Stimulated activated CD8-positive, alpha-beta memory T cell treated with anti-CD3 and anti-CD28 coated beads, Interleukin-4, amount 100 ng/mL, for 24 hours (primary cell): Measurements from ENCODE around the gene ADAMTS6.

Experiments used
- DNase-seq: peaks from one replicate; pipeline ENCODE4 v3.0.0-alpha.2; 2020; ENCODE audit warnings: low read depth

The ADAMTS6 gene

GRCh38 chr5:65279603-65280002 is 202.1 kb downstream of the ADAMTS6 start:
- DNase-seq = no peak

- DNase-seq = no peak
These were observed 205.4 kb downstream of the ADAMTS6 start for GRCh38 chr5:65276178-65276890.

GRCh38 chr5:65271906-65272305 is 209.8 kb downstream of the ADAMTS6 start:
- DNase-seq = no peak

GRCh38 chr5:65268525-65268924 is 213.2 kb downstream of the ADAMTS6 start:
- DNase-seq = no peak

- no peak for DNase-seq
These were observed 217.3 kb downstream of the ADAMTS6 start for GRCh38 chr5:65264420-65264819.

GRCh38 chr5:65263321-65263720 is 218.4 kb downstream of the ADAMTS6 start:
- DNase-seq = no peak

- no peak for DNase-seq
These were observed 219.1 kb downstream of the ADAMTS6 start for GRCh38 chr5:65262649-65263059.

- DNase-seq = no peak
These were observed 219.6 kb downstream of the ADAMTS6 start for GRCh38 chr5:65262096-65262495.

- DNase-seq = no peak
These were observed 220.2 kb downstream of the ADAMTS6 start for GRCh38 chr5:65261499-65261898.

- no peak for DNase-seq
These were observed 226.4 kb downstream of the ADAMTS6 start for GRCh38 chr5:65255294-65255693.

GRCh38 chr5:65252977-65253376 is 228.7 kb downstream of the ADAMTS6 start:
- no peak for DNase-seq

- no peak for DNase-seq
These were observed 232.8 kb downstream of the ADAMTS6 start for GRCh38 chr5:65248896-65249295.

- no peak for DNase-seq
These were observed 234.1 kb downstream of the ADAMTS6 start for GRCh38 chr5:65247594-65247993.

GRCh38 chr5:65246741-65247140 is 235.0 kb downstream of the ADAMTS6 start:
- no peak for DNase-seq

GRCh38 chr5:65244031-65244430 is 237.7 kb downstream of the ADAMTS6 start:
- no peak for DNase-seq

- no peak for DNase-seq
These were observed 238.6 kb downstream of the ADAMTS6 start for GRCh38 chr5:65243161-65243560.

- no peak for DNase-seq
These were observed 251.9 kb downstream of the ADAMTS6 start for GRCh38 chr5:65229841-65230240.

GRCh38 chr5:65213921-65214525 is 267.7 kb downstream of the ADAMTS6 start:
- DNase-seq = no peak

- DNase-seq = no peak
These were observed 272.4 kb downstream of the ADAMTS6 start for GRCh38 chr5:65209341-65209740.

GRCh38 chr5:65204966-65205365 is 276.8 kb downstream of the ADAMTS6 start:
- no peak for DNase-seq

GRCh38 chr5:65203746-65204145 is 278.0 kb downstream of the ADAMTS6 start:
- no peak for DNase-seq

GRCh38 chr5:65199993-65200675 is 281.6 kb downstream of the ADAMTS6 start:
- DNase-seq = no peak

GRCh38 chr5:65198456-65199120 is 283.1 kb downstream of the ADAMTS6 start:
- DNase-seq = no peak
